HUES6 (cell line): Measurements from ENCODE around the gene HSPA5.
"Not testable (repeated sequence)": the region's sequence is repeated elsewhere in the genome, so short reads cannot be mapped to it uniquely, and the experiment has no call there.

Experiments
- H3K27ac ChIP-seq: 2 replicates; pipeline ENCODE4 v1.7.0; 2013; ENCODE audit warnings: low read depth, mild to moderate bottlenecking, low read length, inconsistent platforms
- H3K27me3 ChIP-seq: 2 replicates; pipeline ENCODE4 v1.6.1; 2013; ENCODE audit warnings: low read length; ENCODE audit not compliant: control insufficient read depth, insufficient read depth
- H3K36me3 ChIP-seq: 2 replicates; pipeline ENCODE4 v1.6.1; 2013; ENCODE audit warnings: low read length; ENCODE audit not compliant: control insufficient read depth, insufficient read depth
- H3K4me1 ChIP-seq: 2 replicates; pipeline ENCODE4 v1.6.1; 2013; ENCODE audit warnings: low read length; ENCODE audit not compliant: control insufficient read depth, insufficient read depth
- H3K4me3 ChIP-seq: 2 replicates; pipeline ENCODE4 v1.5.1; 2013; ENCODE audit warnings: low read depth, low read length
- H3K9ac ChIP-seq: one replicate; pipeline ENCODE4 v1.6.1; 2013; ENCODE audit warnings: mild to moderate bottlenecking, low read length
- H3K9me3 ChIP-seq: 2 replicates; pipeline ENCODE4 v1.6.1; 2013; ENCODE audit warnings: low read depth, low read length; ENCODE audit not compliant: control insufficient read depth, insufficient read depth

The HSPA5 gene

GRCh38 chr9:125241000-125241862 lies at the start of gene HSPA5:
Gene HSPA5 (minus strand): TSS chr9:125241343. CDS start chr9:125241126, 217 bp downstream.
- Histone ChIP-seq H3K9ac (peak within 1 kb of the TSS; percentile 99), H3K27ac (peak within 1 kb of the TSS; percentile 87), H3K4me3 (peak within 1 kb of the TSS; percentile 99), H3K36me3 (peaks cover 48% of the 10 kb centered on the region), H3K27me3 (no peaks in the 10 kb centered on the region), H3K4me1 (peaks cover 4% of the 10 kb centered on the region; the same call in 1 of the 2 replicates), H3K9me3 (no peaks in the 10 kb centered on the region)

GRCh38 chr9:125286935-125287433 lies 45.8 kb upstream of the HSPA5 start:
- H3K4me3 ChIP-seq, H3K27me3 ChIP-seq, H3K9ac ChIP-seq, H3K4me1 ChIP-seq, H3K27ac ChIP-seq, H3K9me3 ChIP-seq, H3K36me3 ChIP-seq: not testable (repeated sequence)

GRCh38 chr9:125284855-125285254 lies 43.7 kb upstream of the HSPA5 start:
- no peak overlapping the region for H3K9ac ChIP-seq
- H3K27ac ChIP-seq: no peak overlapping the region
- H3K9me3 ChIP-seq: no peaks in the 10 kb centered on the region
- no peak overlapping the region for H3K4me3 ChIP-seq
- H3K4me1 ChIP-seq: no peaks in the 10 kb centered on the region
- H3K27me3 ChIP-seq: no peaks in the 10 kb centered on the region
- H3K36me3 ChIP-seq: no peaks in the 10 kb centered on the region

DNA sequence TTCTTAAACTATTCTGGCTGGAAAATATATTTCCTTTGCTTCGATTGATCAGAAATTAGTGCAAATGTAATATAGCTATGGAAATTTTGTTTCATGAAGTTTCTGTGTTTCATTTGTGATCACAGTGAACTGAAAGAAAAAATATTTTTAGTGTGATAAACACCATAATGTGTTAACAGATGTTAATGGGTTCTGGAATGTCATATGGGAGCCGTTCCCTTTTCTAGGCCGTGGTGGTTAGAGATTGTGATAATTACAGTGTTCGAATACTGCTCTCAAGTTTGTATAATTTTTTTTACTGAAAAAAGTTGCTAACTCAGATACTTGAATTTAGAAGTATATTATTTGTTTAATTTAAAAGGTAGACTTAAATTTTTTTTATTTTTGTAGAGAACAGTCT lies 39.8 kb upstream of the HSPA5 start:
- Histone ChIP-seq H3K4me3 (no peak overlapping the region), H3K27ac (no peak overlapping the region)

DNA sequence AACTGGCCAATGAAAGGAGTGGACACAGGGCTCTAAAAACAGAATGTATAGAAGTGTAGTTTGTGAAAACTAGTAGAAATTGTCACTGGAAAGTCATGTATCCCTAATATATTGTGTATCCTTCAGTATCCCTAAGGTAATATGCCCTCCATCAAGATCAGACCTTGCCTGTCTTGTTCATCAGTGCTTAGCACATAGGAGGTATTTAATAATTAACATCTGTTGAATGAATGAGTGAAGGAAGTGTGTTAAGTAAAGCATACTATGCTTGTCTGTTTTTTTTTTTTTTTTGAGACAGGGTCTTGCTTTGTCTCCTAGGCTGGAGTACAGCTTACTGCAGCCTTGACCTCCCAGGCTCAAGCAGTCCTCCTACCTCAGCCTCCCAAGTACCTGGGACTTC lies 36.3 kb upstream of the HSPA5 start:
- no peak overlapping the region for H3K27ac ChIP-seq
- H3K27me3 ChIP-seq: no peaks in the 10 kb centered on the region
- no peaks in the 10 kb centered on the region for H3K9me3 ChIP-seq
- H3K4me1 ChIP-seq: peaks cover 4% of the 10 kb centered on the region; the same call in 1 of the 2 replicates
- H3K9ac ChIP-seq: no peak overlapping the region
- no peak overlapping the region for H3K4me3 ChIP-seq
- H3K36me3 ChIP-seq: no peaks in the 10 kb centered on the region

More for the DNA sequence above, 39.8 kb upstream of the HSPA5 start:
- Histone ChIP-seq H3K4me1 (no peaks in the 10 kb centered on the region), H3K27me3 (no peaks in the 10 kb centered on the region), H3K9me3 (no peaks in the 10 kb centered on the region), H3K9ac (no peak overlapping the region), H3K36me3 (no peaks in the 10 kb centered on the region)

- Histone ChIP-seq H3K4me3 (no peak overlapping the region), H3K9me3 (no peaks in the 10 kb centered on the region), H3K4me1 (peaks cover 4% of the 10 kb centered on the region; the same call in 1 of the 2 replicates), H3K27me3 (no peaks in the 10 kb centered on the region), H3K27ac (no peak overlapping the region), H3K9ac (no peak overlapping the region), H3K36me3 (no peaks in the 10 kb centered on the region)
These were observed 35.6 kb upstream of the HSPA5 start for GRCh38 chr9:125276771-125277170.

- H3K36me3 ChIP-seq: no peaks in the 10 kb centered on the region
- H3K4me1 ChIP-seq: peaks cover 4% of the 10 kb centered on the region; the same call in 1 of the 2 replicates
- no peak overlapping the region for H3K27ac ChIP-seq
- no peaks in the 10 kb centered on the region for H3K27me3 ChIP-seq
- no peak overlapping the region for H3K4me3 ChIP-seq
- H3K9ac ChIP-seq: no peak overlapping the region
- H3K9me3 ChIP-seq: no peaks in the 10 kb centered on the region
These were observed 31.6 kb upstream of the HSPA5 start for GRCh38 chr9:125272697-125273096.

DNA sequence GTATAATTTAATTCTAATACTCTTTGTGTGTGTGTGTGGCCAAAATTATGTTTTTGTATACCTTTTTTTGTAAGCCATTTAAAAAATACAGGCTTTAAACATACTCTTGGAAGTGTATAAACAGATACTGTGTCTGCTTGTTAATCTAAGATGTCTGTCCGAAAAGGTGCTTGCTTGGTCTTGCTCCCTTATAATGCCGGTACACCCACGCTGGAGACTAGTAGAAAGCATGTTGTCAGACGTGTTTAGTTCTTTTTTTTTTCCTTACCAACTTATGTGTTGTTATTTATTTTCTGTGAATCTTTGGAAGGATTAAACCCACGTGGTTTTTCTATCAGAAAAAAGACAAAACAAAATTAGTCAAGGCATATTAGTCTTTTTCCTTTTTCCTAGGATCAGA lies 29.9 kb upstream of the HSPA5 start:
- no peaks in the 10 kb centered on the region for H3K27me3 ChIP-seq
- H3K27ac ChIP-seq: no peak overlapping the region; the same call in 1 of the 2 replicates
- H3K4me3 ChIP-seq: no peak overlapping the region
- H3K36me3 ChIP-seq: no peaks in the 10 kb centered on the region
- peaks cover 4% of the 10 kb centered on the region; the same call in 1 of the 2 replicates for H3K4me1 ChIP-seq
- H3K9me3 ChIP-seq: no peaks in the 10 kb centered on the region
- no peak overlapping the region for H3K9ac ChIP-seq

DNA sequence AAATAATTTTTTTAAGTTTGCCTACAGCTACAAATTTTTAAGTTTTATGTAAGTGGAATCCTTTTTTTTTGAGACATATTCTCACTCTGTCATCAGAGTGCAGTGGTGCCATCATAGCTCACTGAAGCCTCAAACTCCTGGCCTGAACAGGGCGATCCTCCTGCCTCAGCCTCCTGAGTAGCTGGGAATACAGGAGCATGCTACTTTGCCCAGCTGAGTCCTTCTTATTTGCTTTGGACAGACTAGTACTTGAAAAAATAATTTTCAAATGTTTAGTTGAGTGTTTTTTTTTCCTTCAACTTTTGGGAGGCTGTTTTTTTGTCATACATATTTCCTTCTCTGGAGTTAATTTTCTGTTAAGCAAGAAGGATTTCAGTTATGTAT lies 27.9 kb upstream of the HSPA5 start:
- Histone ChIP-seq H3K27ac (no peak overlapping the region), H3K4me3 (no peak overlapping the region), H3K9me3 (no peaks in the 10 kb centered on the region), H3K4me1 (peaks cover 4% of the 10 kb centered on the region; the same call in 1 of the 2 replicates), H3K36me3 (no peaks in the 10 kb centered on the region), H3K27me3 (no peaks in the 10 kb centered on the region), H3K9ac (no peak overlapping the region)

- no peak overlapping the region for H3K9ac ChIP-seq
These were observed 27.4 kb upstream of the HSPA5 start for GRCh38 chr9:125268394-125269013.

GRCh38 chr9:125264068-125264467 lies 22.9 kb upstream of the HSPA5 start:
- H3K4me1 ChIP-seq, H3K27me3 ChIP-seq, H3K27ac ChIP-seq, H3K9me3 ChIP-seq, H3K36me3 ChIP-seq, H3K4me3 ChIP-seq, H3K9ac ChIP-seq: not testable (repeated sequence)

More at GRCh38 chr9:125268394-125269013, 27.4 kb upstream of the HSPA5 start:
- no peak overlapping the region for H3K27ac ChIP-seq
- no peaks in the 10 kb centered on the region for H3K9me3 ChIP-seq
- no peaks in the 10 kb centered on the region for H3K27me3 ChIP-seq
- H3K36me3 ChIP-seq: peaks cover 3% of the 10 kb centered on the region; the same call in 1 of the 2 replicates
- H3K4me1 ChIP-seq: peaks cover 4% of the 10 kb centered on the region; the same call in 1 of the 2 replicates
- no peak overlapping the region for H3K4me3 ChIP-seq
